ENCODE measurements around the gene ZNF341. TPM values are rescaled to one million over a fixed set of nuclear protein-coding genes. Genes with fewer than 3 reads are reported as not detected.
A peak's percentile ranks its signal among the peaks of the same experiment; 100 is the strongest.

Gene ZNF341
- total and polyA plus RNA-seq, 9 of the 15 experiments (the other 6 are each of a cell fraction or from before 2014, with no cell fraction given), result 0.08 to 2.6 (median 1.0) TPM

DNA sequence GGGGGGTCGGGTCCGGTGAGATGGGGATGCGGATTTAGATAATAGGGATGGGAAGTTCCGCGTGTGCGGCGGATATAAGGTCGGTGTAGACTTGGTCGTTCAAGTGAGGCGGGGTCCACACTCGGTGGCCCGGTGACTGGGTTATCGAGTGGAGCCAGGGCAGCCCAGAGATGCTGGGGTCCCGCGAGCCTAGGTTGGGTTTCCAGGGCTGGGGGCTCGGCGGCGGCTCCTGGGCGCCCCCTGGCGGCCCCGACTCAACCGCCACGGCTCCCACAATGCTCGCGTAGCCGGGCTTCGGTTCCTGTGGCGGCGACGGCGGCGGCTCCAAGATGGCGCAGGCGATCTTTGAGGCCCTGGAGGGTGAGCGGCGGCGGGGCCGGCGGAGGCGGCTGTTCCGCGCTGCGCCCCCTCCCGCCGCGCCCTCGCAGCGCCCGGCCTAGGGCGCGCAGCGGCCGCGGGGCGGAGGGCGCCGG lies at the start of gene ZNF341 (continued):
- TF ChIP-seq AFF1 (IDR thresholded peaks at IDR 0.05; ENCODE audit: low read depth in 1 of 2, partially characterized antibody in 2 of 2) (no peak), TRIM24 (IDR thresholded peaks at IDR 0.05) (no peak), CBX2 (IDR thresholded peaks at IDR 0.05; ENCODE audit: insufficient read depth, low read length, poor library complexity, severe bottlenecking) (no peak), HDAC3 (IDR thresholded peaks at IDR 0.05; ENCODE audit: borderline replicate concordance, partially characterized antibody) (no peak), RAD21 (CRISPR knock-in tag; conservative IDR thresholded peaks at IDR 0.05 in 1 of 2, IDR thresholded peaks at IDR 0.05 in 1 of 2) (peak; percentile 86 to 89), HLTF (IDR thresholded peaks at IDR 0.05) (0 out of 2 replicates have a peak, but pooled peaks have one; percentile 66), MIER1 (IDR thresholded peaks at IDR 0.05; ENCODE audit: low read depth) (0 out of 2 replicates have a peak, but pooled peaks have one; percentile 12), FOXP1 (CRISPR knock-in tag; IDR thresholded peaks at IDR 0.05) (no peak), POLR2AphosphoS2 (IDR thresholded peaks at IDR 0.05; ENCODE audit: low read length) (no peak), SAFB (IDR thresholded peaks at IDR 0.05; ENCODE audit: borderline replicate concordance, low read depth, low read length) (peak; percentile 80), CC2D1A (IDR thresholded peaks at IDR 0.05) (peak; percentile 63; the same call in 1 of the 2 replicates), FOXK1 (CRISPR knock-in tag; IDR thresholded peaks at IDR 0.05; ENCODE audit: borderline replicate concordance) (no peak), CBX8 (IDR thresholded peaks at IDR 0.05; ENCODE audit: borderline replicate concordance, extremely low read depth, low read depth, low read length, poor library complexity, severe bottlenecking) (no peak), MCM2 (IDR thresholded peaks at IDR 0.05; ENCODE audit: low read depth) (no peak), ERF (CRISPR knock-in tag; IDR thresholded peaks at IDR 0.05) (no peak)
- TF ChIP-seq, protein P1, sequence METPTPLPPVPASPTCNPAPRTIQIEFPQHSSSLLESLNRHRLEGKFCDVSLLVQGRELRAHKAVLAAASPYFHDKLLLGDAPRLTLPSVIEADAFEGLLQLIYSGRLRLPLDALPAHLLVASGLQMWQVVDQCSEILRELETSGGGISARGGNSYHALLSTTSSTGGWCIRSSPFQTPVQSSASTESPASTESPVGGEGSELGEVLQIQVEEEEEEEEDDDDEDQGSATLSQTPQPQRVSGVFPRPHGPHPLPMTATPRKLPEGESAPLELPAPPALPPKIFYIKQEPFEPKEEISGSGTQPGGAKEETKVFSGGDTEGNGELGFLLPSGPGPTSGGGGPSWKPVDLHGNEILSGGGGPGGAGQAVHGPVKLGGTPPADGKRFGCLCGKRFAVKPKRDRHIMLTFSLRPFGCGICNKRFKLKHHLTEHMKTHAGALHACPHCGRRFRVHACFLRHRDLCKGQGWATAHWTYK (CRISPR knock-in tag; IDR thresholded peaks at IDR 0.05), result 0 out of 2 replicates have a peak, but pooled peaks have one; percentile 10
- TF ChIP-seq, protein P2, sequence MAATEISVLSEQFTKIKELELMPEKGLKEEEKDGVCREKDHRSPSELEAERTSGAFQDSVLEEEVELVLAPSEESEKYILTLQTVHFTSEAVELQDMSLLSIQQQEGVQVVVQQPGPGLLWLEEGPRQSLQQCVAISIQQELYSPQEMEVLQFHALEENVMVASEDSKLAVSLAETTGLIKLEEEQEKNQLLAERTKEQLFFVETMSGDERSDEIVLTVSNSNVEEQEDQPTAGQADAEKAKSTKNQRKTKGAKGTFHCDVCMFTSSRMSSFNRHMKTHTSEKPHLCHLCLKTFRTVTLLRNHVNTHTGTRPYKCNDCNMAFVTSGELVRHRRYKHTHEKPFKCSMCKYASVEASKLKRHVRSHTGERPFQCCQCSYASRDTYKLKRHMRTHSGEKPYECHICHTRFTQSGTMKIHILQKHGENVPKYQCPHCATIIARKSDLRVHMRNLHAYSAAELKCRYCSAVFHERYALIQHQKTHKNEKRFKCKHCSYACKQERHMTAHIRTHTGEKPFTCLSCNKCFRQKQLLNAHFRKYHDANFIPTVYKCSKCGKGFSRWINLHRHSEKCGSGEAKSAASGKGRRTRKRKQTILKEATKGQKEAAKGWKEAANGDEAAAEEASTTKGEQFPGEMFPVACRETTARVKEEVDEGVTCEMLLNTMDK (IDR thresholded peaks at IDR 0.05; ENCODE audit: borderline replicate concordance, insufficient read depth, low read depth, low read length, poor library complexity, severe bottlenecking), result peak; percentile 50
- TF ChIP-seq, protein P3, sequence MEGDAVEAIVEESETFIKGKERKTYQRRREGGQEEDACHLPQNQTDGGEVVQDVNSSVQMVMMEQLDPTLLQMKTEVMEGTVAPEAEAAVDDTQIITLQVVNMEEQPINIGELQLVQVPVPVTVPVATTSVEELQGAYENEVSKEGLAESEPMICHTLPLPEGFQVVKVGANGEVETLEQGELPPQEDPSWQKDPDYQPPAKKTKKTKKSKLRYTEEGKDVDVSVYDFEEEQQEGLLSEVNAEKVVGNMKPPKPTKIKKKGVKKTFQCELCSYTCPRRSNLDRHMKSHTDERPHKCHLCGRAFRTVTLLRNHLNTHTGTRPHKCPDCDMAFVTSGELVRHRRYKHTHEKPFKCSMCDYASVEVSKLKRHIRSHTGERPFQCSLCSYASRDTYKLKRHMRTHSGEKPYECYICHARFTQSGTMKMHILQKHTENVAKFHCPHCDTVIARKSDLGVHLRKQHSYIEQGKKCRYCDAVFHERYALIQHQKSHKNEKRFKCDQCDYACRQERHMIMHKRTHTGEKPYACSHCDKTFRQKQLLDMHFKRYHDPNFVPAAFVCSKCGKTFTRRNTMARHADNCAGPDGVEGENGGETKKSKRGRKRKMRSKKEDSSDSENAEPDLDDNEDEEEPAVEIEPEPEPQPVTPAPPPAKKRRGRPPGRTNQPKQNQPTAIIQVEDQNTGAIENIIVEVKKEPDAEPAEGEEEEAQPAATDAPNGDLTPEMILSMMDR (IDR thresholded peaks at IDR 0.05 in 2 of 3, conservative IDR thresholded peaks at IDR 0.05 in 1 of 3; ENCODE audit: insufficient read depth in 2 of 3, low read depth in 1 of 3, low read length in 3 of 3), result peak; percentile 82 to 93 (median 89)

Data from K562 (cell line).